GM23338 (cell line): Measurements from ENCODE around the gene RINL.
A peak's percentile ranks its signal among the peaks of the same experiment; 100 is the strongest.

Experiments used
- CTCF ChIP-seq, 2 experiments: fragments of 200-600 bp in 1 of 2; sonication (generic) in 1 of 2; conservative IDR thresholded peaks; 2 replicates each; pipeline versions ENCODE4 v1.5.1 to v1.6.1; 2016 to 2017; ENCODE audit warnings: antibody characterized with exemption in 2 of 2, low read depth in 2 of 2, mild to moderate bottlenecking in 2 of 2, moderate library complexity in 1 of 2
- EZH2 ChIP-seq: fragments of 200-600 bp; sonication (generic); IDR thresholded peaks from one replicate; pipeline ENCODE4 v1.8.0; 2017; ENCODE audit warnings: antibody characterized with exemption, mild to moderate bottlenecking, low read depth; ENCODE audit not compliant: unreplicated experiment

- TF ChIP-seq CTCF (conservative IDR thresholded peaks at IDR 0.05; ENCODE audit: low read depth in 2 of 2) (peak in 1 of 2 experiments; percentile 13; a peak in 1 of 4 replicates), EZH2 (no peak)
Observed at GRCh38 chr19:38850976-38851621, 27.0 kb downstream of the RINL start.
